IMR-90 (cell line): ENCODE data around the gene PGD. TPM values are rescaled to one million over a fixed set of nuclear protein-coding genes. Genes with fewer than 3 reads are reported as not detected.
A peak's percentile ranks its signal among the peaks of the same experiment; 100 is the strongest.

ENCODE experiments used
- ATAC-seq: fragments of 200-7000 bp; cut with Tn5 transposase; 2 replicates; pipeline ENCODE4 v1.9.1; 2020; ENCODE audit warnings: low read depth, mild to moderate bottlenecking, moderate library complexity
- BruUV-seq: library from RNA; stranded (reverse); fragments of 400-500 nt; replicated peaks from 2 replicates; lab custom pipeline; 2021; lab: Mats Ljungman, UMichigan
- CTCF ChIA-PET: fragments of 300-600 bp; formaldehyde crosslinking; extraction: SDS; loops from one replicate; lab custom pipeline; 2021; ENCODE audit warnings: antibody characterized with exemption; lab: Yijun Ruan, JAX
- POLR2A ChIA-PET: fragments of 300-600 bp; sonication (Branson Sonifier 250); formaldehyde crosslinking; loops from one replicate; lab custom pipeline; 2022; ENCODE audit warnings: antibody characterized with exemption; ENCODE audit not compliant: unreplicated experiment; lab: Charles Lee
- DNase-seq: peaks from one replicate; pipeline ENCODE4 v3.0.0; 2013
- H2AFZ ChIP-seq: replicated peaks from 2 replicates; pipeline ENCODE3; 2013; ENCODE audit warnings: low read length, mild to moderate bottlenecking; ENCODE audit not compliant: poor library complexity
- H2AK5ac ChIP-seq: 2 replicates; pipeline ENCODE4 v1.6.1; 2013; ENCODE audit warnings: low read depth, low read length, inconsistent platforms
- H2AK9ac ChIP-seq: replicated peaks from 2 replicates; pipeline ENCODE3; 2013; ENCODE audit warnings: mild to moderate bottlenecking, low read depth, low read length, moderate library complexity; ENCODE audit not compliant: poor library complexity
- H2BK120ac ChIP-seq: 2 replicates; pipeline ENCODE4 v1.6.1; 2013; ENCODE audit warnings: low read depth, low read length, inconsistent platforms
- H2BK15ac ChIP-seq: 3 replicates; pipeline ENCODE4 v1.6.1; 2013; ENCODE audit warnings: low read depth, low read length, inconsistent platforms
- H2BK20ac ChIP-seq: 2 replicates; pipeline ENCODE4 v1.6.1; 2013; ENCODE audit warnings: low read depth, mild to moderate bottlenecking, inconsistent platforms, low read length, moderate library complexity
- H2BK5ac ChIP-seq: 2 replicates; pipeline ENCODE4 v1.6.1; 2013; ENCODE audit warnings: mild to moderate bottlenecking, low read depth, low read length, inconsistent platforms; ENCODE audit not compliant: poor library complexity, severe bottlenecking
- H3K14ac ChIP-seq: replicated peaks from 2 replicates; pipeline ENCODE4 v1.6.1; 2013; ENCODE audit warnings: low read depth, low read length, inconsistent platforms
- H3K18ac ChIP-seq: 2 replicates; pipeline ENCODE4 v1.6.1; 2013; ENCODE audit warnings: low read depth, low read length, control low read depth
- H3K23ac ChIP-seq: 2 replicates; pipeline ENCODE4 v1.6.1; 2013; ENCODE audit warnings: low read depth, low read length, inconsistent platforms
- H3K27ac ChIP-seq: 2 replicates; pipeline ENCODE4 v1.5.1; 2013; ENCODE audit warnings: mild to moderate bottlenecking, control low read depth, low read length; ENCODE audit not compliant: insufficient read depth
- H3K27me3 ChIP-seq: 2 replicates; pipeline ENCODE4 v1.6.1; 2013; ENCODE audit warnings: low read length; ENCODE audit not compliant: control insufficient read depth, insufficient read depth
- H3K36me3 ChIP-seq: 2 replicates; pipeline ENCODE4 v1.6.1; 2013; ENCODE audit warnings: low read length, mixed read lengths; ENCODE audit not compliant: control insufficient read depth, insufficient read depth
- H3K4ac ChIP-seq: 2 replicates; pipeline ENCODE4 v1.6.1; 2013; ENCODE audit warnings: low read depth, low read length, inconsistent platforms
- H3K4me1 ChIP-seq: 2 replicates; pipeline ENCODE4 v1.6.1; 2013; ENCODE audit warnings: low read length, mixed read lengths; ENCODE audit not compliant: control insufficient read depth, insufficient read depth
- H3K4me2 ChIP-seq: 2 replicates; pipeline ENCODE4 v1.6.1; 2013; ENCODE audit warnings: low read depth, mild to moderate bottlenecking, control low read depth, low read length, moderate library complexity
- H3K4me3 ChIP-seq: 2 replicates; pipeline ENCODE4 v1.5.1; 2013; ENCODE audit warnings: low read depth, mild to moderate bottlenecking, control low read depth, low read length, moderate library complexity; ENCODE audit not compliant: insufficient read depth
- H3K56ac ChIP-seq: 2 replicates; pipeline ENCODE4 v1.6.1; 2013; ENCODE audit warnings: low read length, inconsistent platforms; ENCODE audit not compliant: insufficient read depth; ENCODE audit errors: extremely low read depth
- H3K79me1 ChIP-seq, 2 experiments: 2 replicates each; pipeline ENCODE4 v1.6.1; 2013; ENCODE audit warnings: low read length in 2 of 2, inconsistent platforms in 1 of 2, low read depth in 1 of 2
- H3K9ac ChIP-seq: 2 replicates; pipeline ENCODE4 v1.6.1; 2013; ENCODE audit warnings: low read depth, low read length, control low read depth
- H3K9me1 ChIP-seq: 2 replicates; pipeline ENCODE4 v1.6.1; 2013; ENCODE audit warnings: low read length, inconsistent platforms; ENCODE audit not compliant: insufficient read depth
- H3K9me3 ChIP-seq: 2 replicates; pipeline ENCODE4 v1.6.1; 2013; ENCODE audit warnings: low read length; ENCODE audit not compliant: control insufficient read depth, insufficient read depth
- H4K20me1 ChIP-seq: 2 replicates; pipeline ENCODE4 v1.6.1; 2013; ENCODE audit warnings: low read length, inconsistent platforms; ENCODE audit not compliant: insufficient read depth
- H4K5ac ChIP-seq: 2 replicates; pipeline ENCODE4 v1.6.1; 2013; ENCODE audit warnings: mild to moderate bottlenecking, low read depth, low read length, control low read depth
- H4K8ac ChIP-seq, 2 experiments: 2 replicates each; pipeline ENCODE4 v1.6.1; 2013; ENCODE audit warnings: low read depth in 2 of 2, low read length in 2 of 2, control low read depth in 1 of 2, inconsistent platforms in 1 of 2
- H4K91ac ChIP-seq: 2 replicates; pipeline ENCODE4 v1.6.1; 2013; ENCODE audit warnings: low read depth, low read length, inconsistent platforms; ENCODE audit not compliant: insufficient read depth
- BHLHE40 ChIP-seq: fragments of 150-350 bp; IDR thresholded peaks from 2 replicates; pipeline ENCODE4 v1.6.1; 2016; ENCODE audit warnings: mild to moderate bottlenecking, low read depth, low read length
- CHD1 ChIP-seq: IDR thresholded peaks from 2 replicates; pipeline ENCODE4 v1.6.1; 2012; ENCODE audit warnings: low read depth, low read length, improper control_type of control experiment
- CTCF ChIP-seq: conservative IDR thresholded peaks from 2 replicates; pipeline ENCODE4 v1.5.1; 2012; ENCODE audit warnings: mild to moderate bottlenecking, low read depth, low read length, improper control_type of control experiment
- MAFK ChIP-seq: IDR thresholded peaks from 2 replicates; pipeline ENCODE4 v1.6.1; 2012; ENCODE audit warnings: low read depth, low read length, improper control_type of control experiment
- MAZ ChIP-seq: IDR thresholded peaks from 2 replicates; pipeline ENCODE4 v1.6.1; 2012; ENCODE audit warnings: low read depth, mild to moderate bottlenecking, low read length, improper control_type of control experiment, moderate library complexity, borderline replicate concordance
- NFE2L2 ChIP-seq: fragments of 150-350 bp; IDR thresholded peaks from 2 replicates; pipeline ENCODE4 v1.6.1; 2016; ENCODE audit warnings: low read depth, mild to moderate bottlenecking, low read length
- RAD21 ChIP-seq: IDR thresholded peaks from 2 replicates; pipeline ENCODE4 v1.6.1; 2012; ENCODE audit warnings: low read length, improper control_type of control experiment
- RCOR1 ChIP-seq: IDR thresholded peaks from 2 replicates; pipeline ENCODE4 v1.6.1; 2012; ENCODE audit warnings: mild to moderate bottlenecking, low read length, improper control_type of control experiment; ENCODE audit not compliant: insufficient replicate concordance
- RFX5 ChIP-seq: IDR thresholded peaks from 2 replicates; pipeline ENCODE4 v1.8.0; 2012; ENCODE audit warnings: low read depth, mild to moderate bottlenecking, low read length, moderate library complexity
- SMC3 ChIP-seq: fragments of 150-350 bp; IDR thresholded peaks from 2 replicates; pipeline ENCODE4 v1.6.1; 2016; ENCODE audit warnings: low read depth, mild to moderate bottlenecking, antibody characterized with exemption, low read length, moderate library complexity
- WGBS, 2 experiments: methylation state at CpG; one replicate each; pipeline versions ENCODE4 v1.1.5 to v1.1.7; 2013; ENCODE audit warnings: missing lambda C conversion rate in 2 of 2; ENCODE audit not compliant: insufficient read length in 1 of 2; ENCODE audit errors: extremely low coverage in 2 of 2; 5-methylcytosine and 5-hydroxymethylcytosine counted together
- dilution Hi-C: fragments of 300-500 bp; cut with HindIII; formaldehyde crosslinking; loops from one replicate; pipeline ENCODE4 v1.14.3; 2018; ENCODE audit warnings: low sequenced_read_pairs; ENCODE audit not compliant: unreplicated experiment
- in situ Hi-C: fragments of 300-500 bp; cut with MboI; formaldehyde crosslinking; loops from 3 replicates; pipeline ENCODE4 v1.14.3; 2019; ENCODE audit warnings: low sequenced_read_pairs, inconsistent platforms, mixed read lengths
- intact Hi-C: fragments of 100-400 bp; cut with micrococcal nuclease; formaldehyde crosslinking; loops from 2 replicates; pipeline ENCODE4 v1.10.0; 2022
- polyA plus RNA-seq, 3 experiments: library from polyadenylated mRNA; depleted of rRNA; stranded (reverse); fragments of >200 nt; gene quantifications; 2 replicates each; pipeline ENCODE4 v1.2.3, GENCODE V29; 2012; ENCODE audit warnings: low replicate concordance in 1 of 3
- total RNA-seq: library from RNA; depleted of rRNA; stranded (reverse); fragments of >200 nt; gene quantifications from 2 replicates; pipeline ENCODE4 v1.2.3, GENCODE V29; 2012
- TF ChIP-seq, protein P1 (sequence below): fragments of 150-350 bp; IDR thresholded peaks from 2 replicates; pipeline ENCODE4 v1.6.1; 2017; ENCODE audit warnings: mild to moderate bottlenecking, antibody characterized with exemption, low read length, low read depth

The PGD gene
- total and polyA plus RNA-seq, 2 of the 4 experiments (the other 2 are of a cell fraction), result 118 to 216 TPM

GRCh38 chr1:10379676-10380075 lies 19.2 kb upstream of the PGD start:
- in situ Hi-C loops (loop anchor here (5.0 kb wide), 2 partner anchors 38 to 113 kb away; no protein-coding TSS in a partner anchor), dilution Hi-C loops (no loop called here), intact Hi-C loops (no loop called here)
- Histone ChIP-seq H2BK120ac (no peak overlapping the region), H3K4me2 (no peak overlapping the region), H3K18ac (no peak overlapping the region), H2BK20ac (no peak overlapping the region), H2BK5ac (peak overlapping the region; percentile 15), H4K5ac (no peak overlapping the region), H2BK15ac (no peak overlapping the region), H3K9me3 (no peaks in the 10 kb centered on the region), H3K14ac (no peak overlapping the region), H3K9me1 (peaks cover 5% of the 10 kb centered on the region; the same call in 1 of the 2 replicates), H4K8ac (no peak overlapping the region), H3K4ac (no peak overlapping the region; the same call in 1 of the 2 replicates), H3K4me1 (peaks cover 6% of the 10 kb centered on the region), H3K79me1 (0 out of 4 replicates have a peak, but pooled peaks cover 0 to 4% of the 10 kb centered on the region in 2 experiments), H3K27ac (no peak overlapping the region), H3K27me3 (no peaks in the 10 kb centered on the region), H2AFZ (no peak overlapping the region), H4K20me1 (no peaks in the 10 kb centered on the region), H3K23ac (no peak overlapping the region), H3K4me3 (no peak overlapping the region), H2AK5ac (peak overlapping the region; percentile 74), H3K36me3 (peaks cover 11% of the 10 kb centered on the region), H2AK9ac (no peak overlapping the region), H3K56ac (no peak overlapping the region), H3K9ac (no peak overlapping the region), H4K91ac (no peak overlapping the region)
- 100% methylated on average over 3 of the region's 6 CpGs; no CpG with 5 or more reads in 1 of the 2 experiments for WGBS, 2 experiments
- DNase-seq (no peak), ATAC-seq (no peak)
- no peak for TF ChIP-seq SMC3
- TF ChIP-seq, protein P1, sequence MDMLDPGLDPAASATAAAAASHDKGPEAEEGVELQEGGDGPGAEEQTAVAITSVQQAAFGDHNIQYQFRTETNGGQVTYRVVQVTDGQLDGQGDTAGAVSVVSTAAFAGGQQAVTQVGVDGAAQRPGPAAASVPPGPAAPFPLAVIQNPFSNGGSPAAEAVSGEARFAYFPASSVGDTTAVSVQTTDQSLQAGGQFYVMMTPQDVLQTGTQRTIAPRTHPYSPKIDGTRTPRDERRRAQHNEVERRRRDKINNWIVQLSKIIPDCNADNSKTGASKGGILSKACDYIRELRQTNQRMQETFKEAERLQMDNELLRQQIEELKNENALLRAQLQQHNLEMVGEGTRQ, result no peak
- no peak for TF ChIP-seq MAZ
- TF ChIP-seq NFE2L2, result no peak
- TF ChIP-seq BHLHE40, result no peak
- TF ChIP-seq CTCF, result no peak
- TF ChIP-seq MAFK, result no peak
- no peak for TF ChIP-seq RCOR1
- no peak for TF ChIP-seq RAD21
- no peak for TF ChIP-seq CHD1
- no peak for TF ChIP-seq RFX5
- ChIA-PET POLR2A (no interaction called here), CTCF (no interaction called here)
- no TSS peak for BruUV-seq
